Omental fat pad (tissue), 4 donors: ENCODE data around the gene MFSD12. TPM values are rescaled to one million over a fixed set of nuclear protein-coding genes. Genes with fewer than 3 reads are reported as not detected.

Experiments
- ATAC-seq: fragments of 150-250 bp; one replicate; pipeline ENCODE4 v1.9.1; 2016; ENCODE audit warnings: mild to moderate bottlenecking, moderate library complexity; ENCODE audit not compliant: low FRiP score
- DNase-seq: peaks from one replicate; pipeline ENCODE4 v3.0.0-alpha.2; 2019; ENCODE audit warnings: low spot score
- total RNA-seq, 4 donors: library from RNA; depleted of rRNA; stranded (reverse); fragments of >200 nt; gene quantifications; one replicate each; pipeline ENCODE4 v1.1.0, GENCODE V29; 2016
- TF ChIP-seq, protein P1 (sequence below), 3 donors: fragments of 450-650 bp; IDR thresholded peaks; one replicate each; pipeline ENCODE4 v1.5.1; 2016 to 2017; ENCODE audit warnings: antibody characterized with exemption in 3 of 3, mild to moderate bottlenecking in 3 of 3, moderate library complexity in 2 of 3

MFSD12 gene
- 100 to 1,000 TPM in 1 of 4 donors, 10 to 100 TPM in 3; 27.7 to 127 (median 53.3) TPM for total RNA-seq

DNA sequence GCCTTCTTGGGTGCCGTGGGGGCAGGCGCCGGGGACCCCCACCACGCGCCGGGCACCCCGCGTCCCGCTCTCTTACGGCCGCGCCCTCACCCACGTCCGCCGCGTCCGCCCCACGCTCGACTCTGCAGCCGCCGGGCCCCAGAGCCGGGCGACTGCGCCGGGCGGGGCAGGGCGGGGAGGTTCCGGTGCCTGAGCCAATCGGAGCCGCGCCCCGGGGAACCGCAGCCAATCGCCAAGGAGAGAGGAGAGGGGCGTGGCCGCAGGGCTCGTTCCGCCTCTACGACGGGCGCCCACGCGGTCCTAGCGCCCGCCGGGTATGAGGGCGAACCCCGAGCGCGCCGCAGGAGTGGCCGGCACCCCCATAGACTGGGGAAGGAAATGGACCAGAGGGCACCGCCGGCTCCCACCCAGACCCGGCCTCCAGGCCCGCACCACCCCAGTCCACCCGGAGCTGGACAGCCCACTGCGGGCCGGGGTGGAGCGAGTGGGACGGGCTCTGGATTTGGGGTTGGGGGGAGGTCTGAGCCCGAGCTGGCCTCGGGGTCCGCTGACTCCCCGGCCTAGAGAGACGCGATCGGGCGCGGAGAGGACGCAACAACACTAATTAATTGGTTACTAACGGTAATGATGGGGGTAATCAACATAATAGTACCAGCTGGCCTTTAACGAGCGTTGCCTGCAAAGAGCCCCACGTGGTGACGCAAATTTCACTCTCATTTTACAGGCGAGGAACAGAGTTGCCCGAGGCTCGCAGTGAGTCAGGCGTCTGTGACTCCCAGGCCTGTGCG lies at the start of gene MFSD12:
Gene MFSD12 (minus strand): TSS at position 126 of the 788 bp plus-strand sequence. CDS start 183 bp downstream, outside the sequence.
- DNase-seq (peak; percentile 66), ATAC-seq (peak; percentile 97)
- TF ChIP-seq, protein P1, sequence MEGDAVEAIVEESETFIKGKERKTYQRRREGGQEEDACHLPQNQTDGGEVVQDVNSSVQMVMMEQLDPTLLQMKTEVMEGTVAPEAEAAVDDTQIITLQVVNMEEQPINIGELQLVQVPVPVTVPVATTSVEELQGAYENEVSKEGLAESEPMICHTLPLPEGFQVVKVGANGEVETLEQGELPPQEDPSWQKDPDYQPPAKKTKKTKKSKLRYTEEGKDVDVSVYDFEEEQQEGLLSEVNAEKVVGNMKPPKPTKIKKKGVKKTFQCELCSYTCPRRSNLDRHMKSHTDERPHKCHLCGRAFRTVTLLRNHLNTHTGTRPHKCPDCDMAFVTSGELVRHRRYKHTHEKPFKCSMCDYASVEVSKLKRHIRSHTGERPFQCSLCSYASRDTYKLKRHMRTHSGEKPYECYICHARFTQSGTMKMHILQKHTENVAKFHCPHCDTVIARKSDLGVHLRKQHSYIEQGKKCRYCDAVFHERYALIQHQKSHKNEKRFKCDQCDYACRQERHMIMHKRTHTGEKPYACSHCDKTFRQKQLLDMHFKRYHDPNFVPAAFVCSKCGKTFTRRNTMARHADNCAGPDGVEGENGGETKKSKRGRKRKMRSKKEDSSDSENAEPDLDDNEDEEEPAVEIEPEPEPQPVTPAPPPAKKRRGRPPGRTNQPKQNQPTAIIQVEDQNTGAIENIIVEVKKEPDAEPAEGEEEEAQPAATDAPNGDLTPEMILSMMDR (IDR thresholded peaks at IDR 0.05), result no peak

DNA sequence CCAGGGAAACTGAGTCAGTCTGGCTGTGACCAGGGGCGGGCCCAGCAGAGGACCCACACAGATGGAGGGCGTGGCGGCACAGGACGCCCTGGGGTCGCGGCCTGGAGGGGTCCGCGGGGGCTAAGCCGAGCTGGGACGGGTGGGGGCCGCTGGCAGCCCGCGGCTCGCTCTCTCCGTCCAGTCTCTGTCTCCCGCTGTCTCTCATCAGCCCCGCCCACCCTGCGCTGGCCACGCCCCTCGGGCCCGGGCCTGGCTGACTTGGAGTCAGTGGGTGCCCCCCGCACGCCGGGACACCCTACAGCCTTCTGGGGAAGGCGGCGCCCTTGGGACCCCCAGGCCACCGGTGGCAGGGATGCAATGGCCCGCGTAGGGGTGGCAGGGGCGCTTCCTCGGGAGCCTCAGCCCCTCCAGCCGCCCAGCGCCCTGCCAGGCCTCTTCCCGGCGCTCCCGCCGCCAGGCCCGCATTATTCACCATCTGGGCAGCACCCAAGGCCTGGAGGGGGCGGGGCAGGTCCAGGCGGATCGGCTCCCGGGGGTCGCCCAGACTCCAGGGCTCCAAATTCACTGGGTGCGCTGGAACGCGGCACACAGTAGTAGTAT lies 49.4 kb upstream of the MFSD12 start, which contains the start of gene TBXA2R:
Gene TBXA2R (minus strand): TSS at position 186 of the 600 bp plus-strand sequence. CDS start 6,241 bp downstream, outside the sequence.
- peak; percentile 79 for ATAC-seq
- TF ChIP-seq, protein P1 (IDR thresholded peaks at IDR 0.05), result no peak
- peak; percentile 82 for DNase-seq

DNA sequence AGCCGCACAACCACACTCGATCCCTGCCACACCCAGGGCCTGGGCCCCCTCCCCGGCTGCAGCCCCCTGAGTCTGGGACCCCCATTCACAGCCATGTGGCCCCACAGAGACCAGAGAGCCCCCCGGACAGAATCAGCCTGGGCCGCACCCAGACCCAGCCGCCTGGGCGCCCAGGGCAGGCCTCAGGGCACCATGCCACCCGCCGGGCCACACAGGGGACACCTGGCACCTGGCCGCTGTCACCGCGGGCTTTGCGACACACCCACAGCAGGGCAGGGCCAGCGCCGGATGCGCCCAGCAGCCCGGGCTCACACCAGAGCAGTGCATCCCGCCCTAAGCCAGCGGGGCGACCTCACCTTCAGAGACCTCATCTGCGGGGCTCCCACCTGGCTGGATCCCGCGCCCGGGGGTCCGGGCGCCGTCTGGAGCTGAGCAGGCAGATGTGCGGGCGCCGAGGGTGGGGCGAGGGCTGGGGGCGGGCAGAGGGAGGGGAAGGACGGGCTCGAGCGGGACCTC lies 48.8 kb upstream of the MFSD12 start:
- TF ChIP-seq, protein P1 (IDR thresholded peaks at IDR 0.05), result no peak
- ATAC-seq (no peak), DNase-seq (no peak)

DNA sequence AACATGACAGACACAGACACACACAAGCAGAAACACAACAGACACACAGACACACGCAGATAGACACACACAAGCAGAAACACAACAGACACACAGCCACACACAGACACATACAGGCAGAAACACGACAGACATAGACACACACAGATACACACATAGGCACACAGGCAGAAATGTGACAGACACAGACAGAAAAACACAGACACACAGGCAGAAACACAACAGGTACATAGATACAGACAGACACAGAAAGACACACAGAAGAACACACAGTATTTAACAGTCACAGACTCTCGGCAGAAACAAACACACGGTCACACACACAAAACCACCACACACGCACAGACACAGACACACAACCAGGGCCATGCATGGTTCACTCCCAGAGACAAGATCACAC lies 48.4 kb upstream of the MFSD12 start:
- TF ChIP-seq, protein P1 (IDR thresholded peaks at IDR 0.05), result no peak
- ATAC-seq, result no peak
- no peak for DNase-seq

DNA sequence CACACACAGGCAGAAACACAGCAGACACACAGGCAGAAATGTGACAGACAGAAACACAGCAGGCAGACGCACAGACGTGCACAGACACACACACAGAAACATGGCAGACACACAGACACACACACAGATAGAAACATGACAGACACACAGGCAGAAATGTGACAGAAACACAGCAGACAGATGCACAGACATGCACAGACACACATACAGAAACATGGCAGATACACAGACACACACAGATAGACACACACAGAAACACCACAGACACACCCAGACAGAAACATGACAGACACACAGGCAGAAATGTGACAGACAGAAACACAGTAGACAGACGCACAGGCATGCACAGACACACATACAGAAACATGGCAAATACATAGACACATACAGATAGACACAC lies 48.0 kb upstream of the MFSD12 start:
- TF ChIP-seq, protein P1 (IDR thresholded peaks at IDR 0.05), result no peak
- ATAC-seq (no peak), DNase-seq (no peak)

DNA sequence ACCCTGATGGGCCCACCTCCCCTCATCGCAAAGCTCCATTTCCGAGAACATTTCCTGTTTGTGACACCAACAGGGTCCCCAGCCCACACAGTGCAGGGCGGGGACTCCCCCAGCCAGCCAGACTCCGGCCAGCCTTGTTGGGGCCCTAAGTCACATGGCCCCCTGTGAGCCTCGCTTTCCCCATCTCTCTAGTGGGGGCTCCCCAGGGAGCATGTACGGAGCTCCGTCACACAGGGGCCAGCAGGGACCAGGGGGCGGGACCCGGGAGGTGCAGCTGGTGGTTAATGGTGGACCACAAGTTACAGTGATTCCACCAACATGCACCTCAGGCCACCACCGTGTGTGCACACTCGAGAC lies 47.6 kb upstream of the MFSD12 start:
- DNase-seq (no peak), ATAC-seq (no peak)
- TF ChIP-seq, protein P1 (IDR thresholded peaks at IDR 0.05), result no peak
